Measurements from ENCODE around the gene CCDC47.

The CCDC47 gene

DNA sequence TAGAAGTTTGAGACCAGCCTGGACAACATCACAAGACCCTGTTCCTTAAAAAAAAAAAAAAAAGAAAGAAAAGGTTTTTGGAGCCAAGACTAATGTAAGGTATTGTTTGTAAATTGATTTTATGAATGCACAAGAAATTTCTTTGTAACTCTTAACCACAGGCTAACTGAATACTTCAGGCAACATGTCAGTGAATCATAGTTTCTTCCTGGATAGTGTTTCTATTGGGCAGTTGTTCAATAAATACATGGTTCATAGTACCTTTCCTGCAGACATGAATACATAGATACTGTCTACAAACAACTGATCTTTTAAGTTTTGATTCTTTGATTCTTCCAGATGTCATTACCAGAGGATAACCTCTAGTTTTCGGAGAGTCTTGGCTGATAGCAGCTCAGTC is 12.2 kb upstream of the CCDC47 start:
- DNase-seq (ENCODE audit: low read depth): no peak

DNA sequence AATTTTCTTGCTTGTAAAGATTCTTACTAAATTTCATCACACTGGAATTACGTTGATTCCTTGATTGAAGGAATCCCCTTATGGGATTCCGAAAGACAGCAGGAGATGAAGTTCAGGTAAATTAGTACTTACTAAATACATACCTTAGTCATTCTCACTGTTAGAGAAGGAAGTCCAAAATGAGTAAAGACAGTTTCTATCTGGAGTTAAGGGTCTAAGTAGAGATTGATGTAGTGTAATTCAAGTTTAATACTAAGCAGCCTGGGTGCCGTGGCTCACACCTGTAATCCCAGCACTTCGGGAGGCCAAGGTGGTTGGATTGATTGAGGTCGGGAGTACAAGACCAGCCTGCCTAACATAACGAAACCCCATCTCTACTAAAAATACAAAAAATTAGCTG is 10.1 kb upstream of the CCDC47 start:
- no peak for DNase-seq (ENCODE audit: low read depth)

DNA sequence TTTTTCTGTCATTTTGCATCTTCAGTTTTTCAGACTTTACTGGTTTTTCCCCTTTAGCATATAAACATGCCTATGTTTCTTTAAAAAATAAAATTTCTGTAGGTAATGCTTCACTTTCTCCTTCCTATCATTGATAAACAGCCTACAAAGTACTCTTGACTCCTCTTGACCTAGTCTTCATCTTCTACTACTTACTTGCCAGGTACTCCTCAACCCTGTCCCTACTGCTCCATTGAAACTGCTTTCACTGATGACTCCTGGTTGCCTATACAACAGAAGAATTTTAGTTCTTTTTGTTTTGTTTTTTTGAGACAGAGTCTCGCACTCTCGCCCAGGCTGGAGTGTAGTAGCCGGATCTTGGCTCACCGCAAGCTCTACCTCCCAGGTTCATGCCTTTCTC is 7.5 kb upstream of the CCDC47 start:
- DNase-seq (ENCODE audit: low read depth): no peak

DNA sequence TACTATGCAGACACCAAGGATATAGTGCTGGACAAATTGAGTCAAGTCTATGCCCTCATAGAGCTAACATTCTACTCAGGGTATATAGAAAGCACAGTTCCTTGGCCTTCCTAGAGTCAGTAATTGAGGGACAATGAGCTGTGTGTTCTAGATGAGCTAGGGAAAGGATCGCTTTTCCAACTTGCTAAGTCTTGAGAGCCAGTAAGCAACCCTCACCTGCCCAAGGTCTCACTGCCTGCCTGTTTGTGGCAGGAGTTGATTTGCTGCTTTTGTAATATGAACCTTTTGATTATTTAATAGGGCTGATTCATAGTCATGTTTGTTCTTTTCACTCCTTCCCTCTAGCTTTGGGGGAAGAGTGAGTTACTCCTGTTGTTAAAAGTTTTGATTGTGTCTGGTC is 7.1 kb upstream of the CCDC47 start:
- no peak for DNase-seq (ENCODE audit: low read depth)

DNA sequence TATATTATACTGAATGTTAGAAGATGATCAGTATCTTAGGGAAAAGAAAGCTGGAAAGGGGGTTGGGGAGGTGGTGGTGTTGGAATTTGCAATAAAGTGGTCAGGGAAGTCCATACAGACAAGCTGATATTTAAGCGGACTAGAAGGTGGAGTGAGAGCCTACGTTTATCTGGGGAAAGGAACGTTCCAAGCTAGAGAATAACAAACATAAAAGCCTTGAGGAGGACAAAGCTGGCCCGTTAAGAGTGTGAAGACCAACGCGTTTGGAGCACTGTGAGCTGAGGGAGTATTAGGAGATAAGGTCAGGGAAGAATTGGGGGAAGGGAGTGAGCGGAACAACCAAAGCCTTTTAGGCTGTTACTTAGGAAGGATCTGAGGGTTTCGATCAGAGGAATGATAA is 2.0 kb upstream of the CCDC47 start:
- DNase-seq (ENCODE audit: low read depth): no peak

DNA sequence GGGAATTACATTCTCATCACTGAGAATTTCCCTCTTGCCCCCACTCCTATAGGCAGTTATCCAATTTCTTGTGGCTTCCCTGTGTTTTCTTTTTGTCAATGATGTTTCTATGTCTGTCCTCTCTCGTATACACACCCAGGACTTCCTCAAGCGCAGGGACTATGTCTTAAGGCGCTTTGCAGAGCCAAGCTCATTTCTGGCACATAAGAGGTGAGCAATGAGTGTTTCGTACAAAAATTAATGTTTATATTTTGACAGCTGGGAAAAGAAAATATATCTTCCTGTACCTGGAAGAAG is 1.5 kb upstream of the CCDC47 start:
- DNase-seq (ENCODE audit: low read depth): no peak

DNA sequence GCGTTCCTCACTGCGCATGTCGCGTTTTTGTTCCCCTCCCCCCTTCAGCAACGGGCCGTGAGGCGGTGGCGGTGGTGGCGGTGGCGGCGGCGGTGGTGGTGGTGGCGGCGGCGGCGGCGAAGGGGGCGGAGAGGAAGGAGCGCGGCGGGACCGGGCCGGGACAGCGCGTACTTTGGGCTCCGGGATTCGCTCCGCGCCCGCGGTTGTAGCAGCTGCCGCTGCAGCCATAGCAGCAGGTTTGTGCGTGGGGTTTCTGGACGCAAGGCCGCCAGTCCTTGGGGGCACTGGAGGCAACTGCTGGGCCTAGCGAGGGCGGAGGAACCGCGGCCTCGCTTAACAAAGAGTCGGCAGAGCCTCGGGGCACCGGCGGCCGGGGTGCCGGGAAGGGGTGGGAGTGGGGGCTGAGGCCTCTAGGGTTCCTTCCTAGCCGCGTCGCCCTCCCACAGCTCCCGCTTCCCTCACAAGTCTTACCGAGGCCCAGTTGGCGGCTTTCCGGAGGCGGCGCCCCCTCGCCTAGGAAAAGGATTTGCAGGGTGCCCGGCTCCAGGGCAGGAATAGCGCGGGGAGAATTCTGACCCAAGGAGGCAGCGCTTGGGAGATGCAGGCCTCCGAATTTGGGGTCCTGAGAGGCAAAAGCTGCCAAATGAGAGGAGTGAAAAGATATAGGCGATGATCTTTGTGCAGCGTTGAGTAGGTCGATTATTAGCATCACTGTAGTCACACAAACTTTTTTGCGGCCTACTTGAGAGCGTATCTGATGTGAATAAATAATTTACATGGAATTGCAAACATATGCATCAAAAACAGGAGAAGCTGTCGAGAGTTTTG is 958 bp upstream of the CCDC47 start, which contains the start of gene DDX42:
TSS of gene DDX42 (plus strand) at position 30 of the 828 bp plus-strand sequence. CDS start 12,880 bp downstream, outside the sequence.
- DNase-seq (ENCODE audit: low read depth): no peak

DNA sequence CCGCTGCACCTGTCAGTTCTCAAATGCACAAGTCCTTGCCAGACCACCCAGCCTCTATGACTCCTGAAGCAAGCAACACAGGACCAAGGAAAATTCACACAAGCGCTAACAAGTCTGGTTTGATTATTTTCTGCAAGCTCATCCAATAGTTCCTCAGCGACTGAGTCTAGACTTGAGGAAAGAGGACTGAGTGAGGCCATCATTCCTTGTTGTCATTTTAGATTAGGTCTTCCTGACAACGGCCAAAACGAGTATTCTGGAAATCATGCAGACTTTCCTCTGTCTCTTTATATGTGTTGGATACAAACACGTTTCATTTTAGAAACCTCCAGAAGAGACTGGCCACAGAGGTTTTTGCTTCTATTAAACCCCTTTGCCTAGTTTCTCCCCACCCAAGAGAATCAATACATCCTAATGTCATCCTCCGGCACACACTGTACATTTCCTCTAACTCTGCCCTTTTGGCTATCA is 561 bp downstream of the CCDC47 start:
- no peak for DNase-seq (ENCODE audit: low read depth)

DNA sequence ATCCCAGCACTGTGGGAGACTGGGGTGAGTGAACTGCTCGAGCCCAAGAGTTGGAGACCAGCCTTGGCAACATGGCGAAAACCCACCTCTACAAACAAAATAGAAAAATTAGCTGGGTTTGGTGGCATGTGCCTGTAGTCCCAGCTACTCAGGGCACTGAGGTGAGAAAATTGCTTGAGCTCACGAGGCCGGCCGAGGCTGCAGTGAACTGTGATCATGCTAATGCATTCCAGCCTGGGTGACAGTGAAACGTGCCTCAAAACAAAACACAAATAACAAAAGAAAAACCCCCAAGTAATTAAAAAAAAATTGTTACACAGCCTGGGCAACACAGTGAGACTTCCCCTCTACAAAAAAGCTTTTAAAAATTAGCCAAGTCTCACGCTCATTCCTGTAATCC is 5.0 kb downstream of the CCDC47 start:
- no peak for DNase-seq (ENCODE audit: low read depth)

DNA sequence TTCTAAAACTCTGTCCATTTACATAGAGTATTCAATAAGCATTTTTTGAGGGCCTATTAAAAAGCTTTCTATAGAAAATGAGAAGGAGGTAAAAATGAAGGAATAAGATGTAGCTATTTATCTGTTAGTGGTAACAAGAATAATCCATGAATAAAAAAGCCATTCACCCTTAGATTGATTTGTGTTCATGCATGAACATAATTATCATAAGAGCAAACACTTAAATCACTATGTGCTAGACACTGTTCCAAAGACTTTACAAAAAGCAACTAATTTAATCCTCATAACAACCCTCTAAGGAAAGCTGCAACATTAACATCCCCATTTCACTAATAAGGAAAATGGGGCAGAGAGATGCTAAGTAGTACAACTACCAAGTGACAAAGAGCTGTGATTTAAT is 6.6 kb downstream of the CCDC47 start:
- DNase-seq (ENCODE audit: low read depth): no peak

DNA sequence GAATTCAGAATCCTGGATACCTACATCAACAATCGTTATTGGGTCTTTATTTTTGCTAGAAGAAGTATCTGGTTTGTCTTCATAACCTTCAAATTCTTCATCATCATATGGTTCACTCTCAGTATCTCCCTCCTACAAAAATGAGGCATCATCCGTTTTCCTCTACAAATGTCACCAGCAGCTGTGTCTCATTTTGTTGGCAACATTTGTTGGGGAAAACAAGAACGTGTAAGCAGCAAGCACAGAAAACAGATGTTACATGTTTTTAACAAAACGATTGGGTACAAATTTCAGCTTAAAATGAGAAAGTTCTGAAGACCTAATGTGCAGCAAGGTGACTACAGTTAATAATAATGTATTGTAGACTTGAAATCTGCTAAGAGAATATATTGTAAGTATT is 8.7 kb downstream of the CCDC47 start:
- no peak for DNase-seq (ENCODE audit: low read depth)

DNA sequence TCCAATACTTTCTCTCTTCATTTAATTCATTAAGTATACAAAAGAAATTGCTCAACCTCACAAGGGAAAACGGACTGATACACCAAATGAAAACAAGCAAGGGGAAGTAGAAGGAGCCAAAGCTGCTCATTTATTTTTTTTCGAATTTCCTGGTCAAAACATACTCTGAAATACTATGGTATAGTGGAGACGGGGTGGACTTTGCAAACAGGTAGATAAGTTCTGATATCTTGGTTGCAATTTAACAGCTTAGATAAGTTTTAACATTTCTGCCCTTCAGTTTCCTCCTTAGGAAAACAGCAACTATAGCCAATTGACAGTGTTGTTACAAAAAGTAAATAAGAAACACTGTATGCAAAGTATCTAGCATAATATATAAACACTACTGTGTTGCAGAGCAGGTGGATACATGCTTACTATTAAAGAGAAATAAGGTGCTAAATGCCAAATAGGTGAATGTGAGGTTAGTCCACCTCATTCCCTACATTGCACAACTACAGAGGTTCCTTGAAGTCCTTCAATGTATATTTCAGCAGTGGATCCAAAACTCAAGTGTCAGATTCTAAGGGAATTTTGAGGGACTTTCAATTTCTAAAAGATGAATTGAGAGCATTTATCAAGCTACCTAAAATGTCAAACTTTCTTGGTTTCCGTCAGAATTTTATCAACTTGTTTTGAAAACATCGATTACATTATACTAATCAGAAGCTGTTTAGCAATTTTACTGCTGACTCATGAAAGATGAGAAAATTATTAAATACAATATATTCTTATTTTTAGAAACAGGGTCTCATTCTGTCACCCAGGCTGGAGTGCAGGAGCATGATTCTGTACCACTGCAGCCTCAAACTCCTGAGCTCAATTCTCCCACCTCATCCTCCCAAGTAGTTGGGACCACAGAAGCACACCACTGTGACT is 11.0 kb downstream of the CCDC47 start:
- DNase-seq (ENCODE audit: low read depth): no peak

DNA sequence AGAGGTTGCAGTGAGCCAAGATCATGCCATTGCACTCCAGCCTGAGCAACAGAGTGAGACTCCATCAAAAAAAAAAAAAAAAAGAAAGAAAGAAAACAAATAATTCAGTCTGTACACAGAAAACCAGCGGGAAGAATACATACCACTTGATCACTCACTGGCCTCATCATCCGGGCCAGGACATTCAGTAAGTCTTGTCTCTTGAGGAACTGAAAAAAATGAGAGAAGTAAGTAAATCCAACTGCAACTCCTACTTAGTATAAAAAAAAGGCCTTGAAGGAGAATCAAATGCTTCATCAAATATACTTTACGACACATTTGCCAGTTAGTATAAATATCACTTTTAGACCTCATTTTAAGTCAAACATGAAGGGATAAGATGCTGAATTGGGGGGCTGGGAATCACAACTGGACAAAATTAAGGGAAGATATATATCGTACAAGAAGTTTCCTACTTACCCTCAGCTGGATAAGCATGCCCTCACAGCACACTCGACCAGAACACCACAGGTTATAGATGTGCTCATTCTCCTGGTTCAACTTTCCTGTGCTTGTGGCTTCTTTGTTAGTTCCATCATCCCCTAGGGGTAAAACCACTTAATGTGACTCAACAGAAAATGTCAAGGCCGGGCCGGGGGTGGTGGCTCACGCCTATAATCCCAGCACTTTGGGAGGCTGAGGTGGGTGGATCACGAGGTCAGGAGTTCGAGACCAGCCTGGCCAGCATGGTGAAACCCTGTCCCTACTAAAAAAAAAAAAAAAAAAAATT is 12.4 kb downstream of the CCDC47 start:
- peak; percentile 21 for DNase-seq (ENCODE audit: low read depth)

DNA sequence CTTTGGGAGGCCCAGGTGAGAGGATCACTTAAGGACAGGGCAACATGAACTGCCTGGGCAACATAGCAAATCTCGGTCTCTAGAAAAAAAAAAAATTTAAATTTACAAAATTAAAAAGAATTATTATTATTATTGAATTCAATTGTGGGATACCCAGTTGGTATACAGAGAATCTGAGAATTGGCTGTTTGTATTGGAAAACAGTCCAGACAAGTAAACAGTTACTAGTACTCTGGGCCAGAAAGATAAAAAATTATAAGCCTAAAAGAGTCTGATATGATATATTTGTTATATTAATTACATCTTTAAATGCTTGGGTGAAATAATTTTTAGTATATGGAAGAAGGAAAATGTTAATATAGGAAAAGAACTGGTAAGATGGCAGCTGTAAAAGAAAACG is 15.0 kb downstream of the CCDC47 start:
- DNase-seq (ENCODE audit: low read depth): no peak

DNA sequence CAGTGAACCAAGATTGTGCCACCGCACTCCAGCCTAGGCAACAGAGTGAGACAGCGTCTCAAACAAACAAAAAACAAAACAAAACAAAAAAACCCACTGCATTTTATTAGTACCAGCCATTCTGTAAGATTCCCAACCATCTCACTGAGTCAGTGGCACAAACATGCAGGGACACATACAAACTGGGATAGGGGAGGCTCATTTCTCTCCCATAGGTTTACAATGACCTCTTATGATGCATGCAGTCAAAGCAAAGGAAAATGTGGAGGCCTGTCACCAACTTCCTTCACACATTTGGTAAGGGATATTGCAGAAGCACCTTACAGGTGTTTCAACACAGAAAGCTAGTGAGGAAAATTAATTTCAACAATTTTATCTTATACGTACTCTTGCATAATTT is 19.4 kb downstream of the CCDC47 start:
- no peak for DNase-seq (ENCODE audit: low read depth)

DNA sequence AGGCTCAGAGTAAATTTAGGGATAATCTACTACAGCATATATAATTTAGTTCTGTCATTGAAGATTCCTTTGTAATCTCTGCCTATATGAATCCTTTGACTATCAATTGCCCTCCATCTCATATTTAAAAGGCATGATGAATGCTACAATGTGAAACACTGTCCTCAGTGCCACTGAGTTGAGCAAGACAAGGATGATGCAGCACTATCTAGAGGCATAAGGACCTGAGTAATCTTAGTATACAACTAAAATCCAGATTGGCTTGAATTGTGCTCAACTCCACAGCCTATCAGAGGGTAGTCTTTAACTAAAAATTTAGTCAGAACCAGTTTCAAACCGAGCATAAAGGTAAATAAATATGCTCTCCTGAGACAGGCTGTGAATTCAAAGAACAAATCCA is 20.2 kb downstream of the CCDC47 start:
- no peak for DNase-seq (ENCODE audit: low read depth)

DNA sequence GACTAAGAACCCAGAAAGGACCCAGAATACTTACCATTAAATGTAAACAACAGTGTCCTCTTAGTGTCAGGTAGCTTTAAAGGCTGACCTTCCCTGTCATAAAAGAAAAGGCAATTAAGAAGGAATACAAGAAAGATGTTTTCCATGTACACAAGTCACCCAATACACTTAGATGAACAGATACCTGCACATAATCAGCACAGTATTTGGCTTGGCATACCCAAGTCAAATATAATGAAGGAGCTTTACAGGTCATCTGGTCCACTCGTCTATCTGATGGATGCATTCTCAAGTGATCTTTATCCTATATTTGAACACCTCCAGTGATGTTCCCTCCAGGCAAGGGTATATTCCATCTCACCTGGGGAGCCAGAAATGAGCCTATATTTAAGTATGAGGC is 20.7 kb downstream of the CCDC47 start:
- DNase-seq (ENCODE audit: low read depth): no peak

DNA sequence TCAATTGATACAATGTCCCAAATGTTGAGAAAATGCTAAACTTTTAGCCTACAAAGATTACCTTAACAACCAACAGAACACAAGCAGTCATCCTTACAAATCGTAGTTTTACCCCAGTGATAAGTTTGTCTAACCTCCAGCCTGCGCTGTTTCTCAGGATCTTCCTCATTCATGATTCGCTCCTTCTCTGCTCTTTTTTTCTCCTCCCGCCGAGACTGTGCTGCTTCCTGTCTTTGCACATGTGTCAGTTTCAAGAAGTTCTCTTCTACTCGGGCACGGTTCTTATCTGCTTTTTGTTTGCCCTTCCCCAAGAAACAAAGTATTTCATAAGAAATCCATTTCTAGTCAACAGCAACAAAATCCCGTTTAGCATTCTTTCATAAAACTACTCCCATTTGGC is 21.6 kb downstream of the CCDC47 start:
- no peak for DNase-seq (ENCODE audit: low read depth)

DNA sequence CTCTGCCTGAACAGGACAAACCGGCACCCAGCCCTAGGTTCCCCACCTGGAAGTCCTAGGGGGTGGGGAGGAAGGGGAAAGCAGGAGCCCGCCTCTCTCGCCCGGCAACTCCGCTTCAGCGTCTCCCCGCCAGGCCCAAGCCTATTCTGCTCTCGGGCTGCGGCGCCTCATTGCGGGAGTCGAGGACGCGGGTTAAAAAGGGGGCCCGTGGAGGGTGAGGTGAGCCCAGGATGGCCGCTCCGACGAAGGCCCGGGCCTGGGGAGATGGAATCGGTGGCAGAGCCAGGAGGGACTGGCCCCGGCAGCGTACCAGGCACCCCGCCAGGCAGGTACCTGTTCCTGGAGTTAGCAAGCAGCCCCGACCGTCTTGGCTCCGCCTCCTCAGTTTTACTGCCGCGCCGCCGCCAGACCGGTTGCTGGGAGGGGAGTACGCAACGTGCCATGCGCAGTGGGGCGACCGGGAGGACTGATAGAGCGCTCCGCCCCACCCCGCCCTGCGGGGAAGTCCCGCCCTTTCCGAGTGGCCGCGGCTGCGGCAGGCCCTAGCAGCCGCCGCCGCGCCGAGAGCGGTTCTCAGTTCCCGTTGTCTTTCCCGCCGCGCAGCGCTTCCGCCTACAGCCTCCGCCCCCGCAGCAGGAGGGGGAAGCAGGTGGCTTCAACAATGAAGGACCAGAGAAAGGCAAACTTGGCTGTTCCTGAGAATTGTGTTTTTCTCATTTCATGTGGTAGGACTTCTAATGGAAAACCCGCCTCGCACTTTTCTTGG is 31.8 kb downstream of the CCDC47 start, which contains the start of gene STRADA:
TSS of gene STRADA (minus strand) at position 392 of the 766 bp plus-strand sequence. CDS start 13,430 bp downstream, outside the sequence.
- peak; percentile 99 for DNase-seq (ENCODE audit: low read depth)

DNA sequence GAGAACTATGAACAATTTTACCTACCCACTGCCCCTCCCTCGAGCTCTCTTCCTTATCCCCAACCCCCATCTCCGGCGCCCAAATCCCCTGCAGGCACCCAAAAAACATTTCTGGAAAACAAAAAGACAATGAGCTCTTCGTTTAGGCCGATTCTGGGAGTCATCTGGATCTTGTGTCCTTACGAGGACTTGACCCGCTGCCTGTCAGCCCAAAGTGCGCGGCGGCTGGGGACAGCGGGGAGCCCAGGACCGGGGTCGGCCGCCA is 32.3 kb downstream of the CCDC47 start:
- peak; percentile 37 for DNase-seq (ENCODE audit: low read depth)

DNA sequence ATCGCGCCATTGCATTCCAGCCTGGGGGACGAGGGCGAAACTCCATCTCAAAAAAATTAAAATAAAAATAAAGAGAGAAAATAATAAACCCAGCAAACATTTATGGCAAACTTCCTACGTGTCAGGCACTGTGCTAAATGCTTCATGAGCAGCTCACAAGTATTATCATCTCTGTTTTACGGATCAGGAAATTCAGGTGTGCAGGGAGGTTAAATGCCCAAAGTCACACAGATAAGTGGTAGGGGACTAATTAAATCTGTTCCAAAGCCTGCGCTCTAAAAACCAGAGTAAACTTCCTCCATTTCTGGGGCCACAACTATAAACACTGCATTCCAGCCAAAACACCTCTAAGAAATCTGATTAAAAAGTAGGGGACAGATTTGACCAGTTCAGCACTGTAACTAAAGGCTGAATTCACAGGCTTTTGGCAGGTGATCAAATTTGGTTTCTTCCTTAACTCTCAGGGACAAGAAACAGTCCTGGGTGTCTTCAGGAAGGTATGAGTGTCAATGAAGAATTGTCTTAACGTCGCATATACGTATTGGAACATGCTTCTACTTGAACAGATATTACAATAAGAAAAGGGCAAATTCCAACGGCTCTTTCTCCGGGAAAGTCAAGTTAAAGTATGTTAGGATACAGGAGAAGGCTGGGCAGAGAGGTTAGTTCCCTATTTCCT is 32.8 kb downstream of the CCDC47 start:
- no peak for DNase-seq (ENCODE audit: low read depth)
